Measurements from ENCODE around the gene PUM1. TPM values are rescaled to one million over a fixed set of nuclear protein-coding genes. Genes with fewer than 3 reads are reported as not detected.

PUM1 gene
- total and polyA plus RNA-seq, 2 donors (not counting 3 experiments of a cell fraction or from before 2014, with no cell fraction given), result 94.7 to 124 TPM

DNA sequence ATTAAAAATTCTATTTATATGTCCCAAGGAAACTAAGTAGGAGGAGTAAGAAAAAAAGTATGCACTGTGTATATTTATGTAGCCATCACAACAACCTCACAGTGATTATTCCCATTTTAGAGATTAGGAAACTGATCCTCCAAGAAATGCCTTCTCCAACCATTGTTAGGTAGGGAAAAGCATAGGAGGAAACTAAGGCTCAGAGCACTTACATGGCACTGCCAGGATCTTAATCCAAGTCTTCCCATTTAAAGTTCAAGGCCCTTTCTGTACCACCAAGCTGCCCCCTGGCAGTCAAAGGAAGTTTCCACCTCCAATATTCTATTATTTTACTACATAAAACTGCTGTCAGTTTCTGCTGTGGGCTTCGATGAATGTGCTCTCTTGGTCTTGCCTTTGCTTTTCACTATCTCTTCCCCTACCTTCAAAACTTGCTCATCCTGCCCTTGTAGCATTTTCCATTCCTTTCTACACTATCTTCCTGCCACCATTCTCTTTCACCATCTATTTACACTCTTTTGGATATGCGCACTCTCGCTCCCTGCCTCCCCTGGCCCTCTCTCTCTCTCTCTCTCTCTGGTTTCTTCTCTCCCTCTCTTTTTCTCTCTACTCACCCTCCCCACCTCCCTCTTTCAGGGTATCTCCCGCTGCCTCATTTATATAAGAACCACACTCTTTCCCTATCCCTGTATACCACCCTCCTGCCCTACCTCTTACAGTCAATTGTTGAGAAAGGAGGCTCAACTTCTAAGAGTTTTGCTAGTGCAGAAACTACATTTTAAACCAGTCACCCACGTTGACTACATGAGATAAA is 34.0 kb downstream of the PUM1 start:
- no peaks in the 10 kb centered on the region for H3K36me3 ChIP-seq (ENCODE audit: control insufficient read depth in 2 of 2, extremely low read depth in 1 of 2, insufficient read depth in 2 of 2, low read length in 2 of 2)
- ChIA-PET CTCF (interaction anchor here (0.6 to 2.2 kb wide), 4 partner anchors 9 to 30 kb away, joined by 3 to 11 read pairs (median 4); no protein-coding TSS in a partner anchor), POLR2A (interaction anchor here (1.2 kb wide), 1 partner anchor 32 kb away, joined by 3 read pairs; no protein-coding TSS in a partner anchor)
- H4K20me1 ChIP-seq (replicated peaks; ENCODE audit: control insufficient read depth, extremely low read depth, insufficient read depth, low read length), result peaks cover 22% of the 10 kb centered on the region
- no peak overlapping the region for H2AFZ ChIP-seq (ENCODE audit: low read depth, low read length)
- peaks cover 99% of the 10 kb centered on the region for H3K79me2 ChIP-seq (ENCODE audit: control insufficient read depth, insufficient read depth, low read length)
- H3K9me1 ChIP-seq (replicated peaks; ENCODE audit: control insufficient read depth, extremely low read depth, insufficient read depth, low read length), result no peaks in the 10 kb centered on the region
- no peaks in the 10 kb centered on the region for H3K9me3 ChIP-seq (replicated peaks; ENCODE audit: control insufficient read depth, insufficient read depth, low read length)
- BruUV-seq (replicated peaks), result no TSS peak
- no peak overlapping the region for H3K27ac ChIP-seq (ENCODE audit: insufficient read depth, low read depth, low read length)
- TF ChIP-seq GATA2 (IDR thresholded peaks at IDR 0.05; ENCODE audit: insufficient read depth, insufficient read length, low read depth, low read length), result no peak
- no peak for TF ChIP-seq JUN (IDR thresholded peaks at IDR 0.05; ENCODE audit: borderline replicate concordance, insufficient read depth, insufficient read length, low read depth)
- TF ChIP-seq, protein P1, sequence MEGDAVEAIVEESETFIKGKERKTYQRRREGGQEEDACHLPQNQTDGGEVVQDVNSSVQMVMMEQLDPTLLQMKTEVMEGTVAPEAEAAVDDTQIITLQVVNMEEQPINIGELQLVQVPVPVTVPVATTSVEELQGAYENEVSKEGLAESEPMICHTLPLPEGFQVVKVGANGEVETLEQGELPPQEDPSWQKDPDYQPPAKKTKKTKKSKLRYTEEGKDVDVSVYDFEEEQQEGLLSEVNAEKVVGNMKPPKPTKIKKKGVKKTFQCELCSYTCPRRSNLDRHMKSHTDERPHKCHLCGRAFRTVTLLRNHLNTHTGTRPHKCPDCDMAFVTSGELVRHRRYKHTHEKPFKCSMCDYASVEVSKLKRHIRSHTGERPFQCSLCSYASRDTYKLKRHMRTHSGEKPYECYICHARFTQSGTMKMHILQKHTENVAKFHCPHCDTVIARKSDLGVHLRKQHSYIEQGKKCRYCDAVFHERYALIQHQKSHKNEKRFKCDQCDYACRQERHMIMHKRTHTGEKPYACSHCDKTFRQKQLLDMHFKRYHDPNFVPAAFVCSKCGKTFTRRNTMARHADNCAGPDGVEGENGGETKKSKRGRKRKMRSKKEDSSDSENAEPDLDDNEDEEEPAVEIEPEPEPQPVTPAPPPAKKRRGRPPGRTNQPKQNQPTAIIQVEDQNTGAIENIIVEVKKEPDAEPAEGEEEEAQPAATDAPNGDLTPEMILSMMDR (IDR thresholded peaks at IDR 0.05; ENCODE audit: extremely low read depth in 1 of 2, insufficient read depth in 1 of 2, low read depth in 1 of 2, low read length in 2 of 2), result no peak
- TF ChIP-seq POLR2A (IDR thresholded peaks at IDR 0.05; ENCODE audit: low read depth, low read length), result no peak
- TF ChIP-seq FOS (IDR thresholded peaks at IDR 0.05; ENCODE audit: borderline replicate concordance, insufficient read depth, low read length), result no peak
- TF ChIP-seq MYC (IDR thresholded peaks at IDR 0.05; ENCODE audit: low read depth, low read length), result no peak
- TF ChIP-seq EZH2 (IDR thresholded peaks at IDR 0.05; ENCODE audit: borderline replicate concordance, low read depth, low read length, severe bottlenecking), result no peak
- TF ChIP-seq, protein P2, sequence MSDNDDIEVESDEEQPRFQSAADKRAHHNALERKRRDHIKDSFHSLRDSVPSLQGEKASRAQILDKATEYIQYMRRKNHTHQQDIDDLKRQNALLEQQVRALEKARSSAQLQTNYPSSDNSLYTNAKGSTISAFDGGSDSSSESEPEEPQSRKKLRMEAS (IDR thresholded peaks at IDR 0.05; ENCODE audit: insufficient read depth, insufficient read length), result no peak
- TF ChIP-seq POLR2AphosphoS5 (IDR thresholded peaks at IDR 0.05; ENCODE audit: insufficient read depth, low read depth, low read length), result no peak
- no peaks in the 10 kb centered on the region for H3K27me3 ChIP-seq (ENCODE audit: control insufficient read depth in 2 of 2, insufficient read depth in 2 of 2, low read length in 2 of 2)
- H3K4me1 ChIP-seq (ENCODE audit: control insufficient read depth, extremely low read depth, insufficient read depth, low read length), result peaks cover 11% of the 10 kb centered on the region
- intact Hi-C loops (cut with micrococcal nuclease) (no loop called here), dilution Hi-C loops (cut with MboI; ENCODE audit: extremely low pct_ligation_motif_present, low sequenced_read_pairs) (no loop called here)
- H3K4me3 ChIP-seq (replicated peaks in 1 of 3; ENCODE audit: insufficient read depth in 1 of 3, low read depth in 1 of 3, low read length in 3 of 3), result no peak overlapping the region
- H3K4me2 ChIP-seq (ENCODE audit: insufficient read depth, low read length), result no peak overlapping the region
- no peak overlapping the region for H3K9ac ChIP-seq (replicated peaks; ENCODE audit: extremely low read depth, insufficient read depth, low read length)
- FAIRE-seq (no peak), DNase-seq (ENCODE audit: low read depth, low spot score) (no peak)
